GM12873 (cell line): ENCODE measurements around the gene RHO.

ENCODE experiments used
- TF ChIP-seq, protein P1 (sequence below): IDR thresholded peaks from 2 replicates; pipeline ENCODE4 v1.5.1; 2012; ENCODE audit warnings: low read depth, mild to moderate bottlenecking, moderate library complexity, low read length, control low read depth; ENCODE audit not compliant: insufficient read depth; ENCODE audit errors: missing control alignments

RHO gene

DNA sequence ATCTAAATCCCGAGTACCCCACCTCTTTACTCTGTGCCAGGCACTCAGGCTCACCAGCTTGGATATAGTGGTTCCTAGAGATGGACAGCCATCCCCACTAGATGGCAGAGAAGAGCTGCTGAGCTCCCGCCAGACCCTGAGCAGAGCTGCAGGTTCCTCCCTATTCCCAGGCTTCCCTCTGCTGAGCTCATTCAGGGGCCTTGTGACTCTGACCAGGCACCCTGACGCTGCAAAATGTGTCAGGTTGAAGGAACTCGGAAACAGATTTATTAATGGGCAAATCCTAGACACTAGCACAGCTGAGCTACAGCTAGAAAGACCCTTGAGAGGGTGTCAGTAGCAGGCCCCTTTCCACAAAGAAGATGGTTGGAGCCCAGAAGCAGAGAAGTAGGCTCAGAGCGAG, 38.2 kb upstream of the RHO start:
- TF ChIP-seq, protein P1, sequence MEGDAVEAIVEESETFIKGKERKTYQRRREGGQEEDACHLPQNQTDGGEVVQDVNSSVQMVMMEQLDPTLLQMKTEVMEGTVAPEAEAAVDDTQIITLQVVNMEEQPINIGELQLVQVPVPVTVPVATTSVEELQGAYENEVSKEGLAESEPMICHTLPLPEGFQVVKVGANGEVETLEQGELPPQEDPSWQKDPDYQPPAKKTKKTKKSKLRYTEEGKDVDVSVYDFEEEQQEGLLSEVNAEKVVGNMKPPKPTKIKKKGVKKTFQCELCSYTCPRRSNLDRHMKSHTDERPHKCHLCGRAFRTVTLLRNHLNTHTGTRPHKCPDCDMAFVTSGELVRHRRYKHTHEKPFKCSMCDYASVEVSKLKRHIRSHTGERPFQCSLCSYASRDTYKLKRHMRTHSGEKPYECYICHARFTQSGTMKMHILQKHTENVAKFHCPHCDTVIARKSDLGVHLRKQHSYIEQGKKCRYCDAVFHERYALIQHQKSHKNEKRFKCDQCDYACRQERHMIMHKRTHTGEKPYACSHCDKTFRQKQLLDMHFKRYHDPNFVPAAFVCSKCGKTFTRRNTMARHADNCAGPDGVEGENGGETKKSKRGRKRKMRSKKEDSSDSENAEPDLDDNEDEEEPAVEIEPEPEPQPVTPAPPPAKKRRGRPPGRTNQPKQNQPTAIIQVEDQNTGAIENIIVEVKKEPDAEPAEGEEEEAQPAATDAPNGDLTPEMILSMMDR = peak; percentile 93

DNA sequence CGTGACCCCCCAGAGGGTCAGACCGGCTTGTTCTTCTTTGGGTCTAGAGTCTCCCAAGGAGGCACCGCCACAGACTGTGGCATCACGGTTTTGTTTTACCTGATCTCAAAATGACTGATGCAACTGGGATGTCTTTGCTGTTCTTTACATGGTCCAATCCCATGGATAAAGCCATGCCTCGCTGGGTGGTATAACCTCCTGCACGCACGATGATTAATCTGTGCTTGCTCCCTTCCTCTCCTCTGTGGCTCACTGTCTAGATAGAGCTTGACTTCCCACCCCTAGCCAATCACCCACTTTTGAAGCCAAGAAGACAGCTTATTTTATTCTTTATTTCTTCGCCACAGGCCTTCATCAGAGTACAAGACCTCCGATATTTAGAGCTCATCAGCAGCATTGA, 36.6 kb upstream of the RHO start:
- TF ChIP-seq, protein P1 = no peak

DNA sequence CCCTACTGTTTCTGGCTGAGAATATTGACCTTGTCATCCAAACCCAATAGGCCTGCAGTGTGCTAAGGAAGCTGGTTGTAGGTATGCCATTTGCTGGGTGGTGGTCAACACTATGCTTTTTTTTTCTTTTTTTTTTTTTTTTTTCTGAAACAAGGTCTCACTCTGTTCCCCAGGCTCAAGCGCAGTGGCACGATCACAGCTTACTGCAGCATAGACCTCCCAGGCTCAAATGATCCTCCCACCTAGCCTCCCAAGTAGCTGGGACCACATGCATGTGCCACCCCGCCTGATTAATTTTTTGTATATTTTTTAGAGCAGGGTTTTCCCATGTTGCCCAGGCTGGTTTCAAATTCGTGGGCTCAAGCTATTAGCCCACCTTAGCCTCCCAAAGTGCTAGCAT, 35.7 kb upstream of the RHO start:
- TF ChIP-seq, protein P1 = no peak

DNA sequence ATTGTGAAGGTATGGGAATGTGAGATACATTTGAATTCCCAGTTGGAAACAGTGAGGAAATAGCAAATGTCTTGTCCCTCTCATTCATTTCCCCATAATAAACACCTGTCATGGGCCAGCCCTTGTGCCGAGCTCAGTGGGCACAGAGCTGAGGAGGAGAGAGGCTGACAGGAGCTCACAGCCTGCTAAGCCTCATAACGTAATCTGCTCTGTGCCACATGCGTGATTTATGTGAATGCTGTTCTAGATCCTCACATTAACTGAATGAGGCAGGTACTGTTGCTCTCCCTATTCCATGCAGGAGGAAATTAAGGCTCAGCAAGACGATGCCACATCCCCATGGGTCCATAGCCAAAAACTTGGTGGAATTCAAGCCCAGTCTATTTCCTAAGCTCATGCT, 35.2 kb upstream of the RHO start:
- TF ChIP-seq, protein P1 = no peak

DNA sequence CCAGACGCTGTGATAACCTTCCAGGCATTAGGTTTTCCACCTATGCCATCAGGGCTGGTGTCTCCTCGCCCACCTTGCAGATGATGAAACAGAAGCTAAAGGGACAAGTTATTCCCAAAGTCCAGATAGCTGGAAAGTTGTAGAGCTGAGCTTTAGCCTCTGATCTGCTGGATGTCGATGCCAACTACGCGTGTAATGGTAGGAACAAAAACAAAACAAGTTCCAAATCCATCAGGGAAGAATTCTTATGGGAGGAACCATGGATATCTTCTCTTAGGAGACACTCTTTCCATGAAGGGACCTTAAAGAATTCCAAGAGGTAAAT, 28.1 kb upstream of the RHO start:
- TF ChIP-seq, protein P1 = no peak

DNA sequence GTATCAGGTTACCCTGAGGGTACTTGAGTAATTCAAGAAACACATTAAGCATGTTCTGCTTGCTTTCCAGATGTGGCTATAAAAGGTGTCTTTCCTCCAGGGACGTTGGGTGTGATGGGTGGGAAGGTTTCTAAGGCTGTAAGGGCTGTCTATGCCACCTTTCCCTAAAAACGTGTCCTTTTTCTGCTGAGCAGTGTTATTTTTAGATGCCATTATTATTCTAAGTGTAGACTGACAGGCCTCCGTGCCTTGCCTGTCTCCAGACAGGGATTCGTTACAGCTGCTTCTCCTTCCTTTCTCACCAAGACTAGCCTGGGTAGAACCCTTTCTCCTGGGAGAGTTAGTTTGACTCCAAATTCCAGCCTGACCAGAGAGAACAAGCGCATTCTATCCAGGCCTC, 26.8 kb upstream of the RHO start:
- TF ChIP-seq, protein P1 = no peak

DNA sequence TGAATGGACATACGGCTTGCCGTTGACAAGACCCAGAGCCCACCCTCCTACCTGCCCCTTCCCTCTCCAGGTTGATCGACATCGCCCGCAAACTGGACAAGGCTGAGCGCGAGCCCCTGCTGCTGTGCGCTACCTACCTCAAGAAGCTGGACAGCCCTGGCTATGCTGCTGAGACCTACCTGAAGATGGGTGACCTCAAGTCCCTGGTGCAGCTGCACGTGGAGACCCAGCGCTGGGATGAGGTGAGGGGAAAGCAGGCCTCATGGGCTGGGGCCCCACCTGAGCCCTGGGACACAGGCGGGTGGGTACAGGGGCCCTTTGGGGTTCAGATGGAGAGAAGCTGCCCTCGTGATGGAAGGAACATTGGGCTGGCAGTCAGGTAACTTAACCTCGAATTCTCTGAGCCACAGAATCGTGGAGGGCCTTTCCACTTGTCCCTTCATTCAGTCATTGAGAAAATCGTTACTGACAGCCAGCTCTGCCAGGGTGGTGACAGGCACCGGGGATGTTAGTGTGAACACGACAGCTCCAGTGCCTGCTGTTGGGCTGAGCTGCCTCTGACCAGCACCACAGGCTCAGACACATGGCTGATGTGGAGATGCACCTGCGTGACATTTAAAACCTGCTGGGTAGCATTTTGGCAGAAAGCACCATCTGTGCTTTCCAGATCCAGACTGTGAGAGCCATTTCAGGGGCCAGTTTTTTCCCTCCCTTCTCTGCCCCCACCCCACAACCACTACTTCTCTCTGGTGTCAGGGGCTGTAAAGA, 25.6 kb upstream of the RHO start:
- TF ChIP-seq, protein P1 = no peak
